GM23338 (cell line): ENCODE results near the gene UVRAG. TPM values are rescaled to one million over a fixed set of nuclear protein-coding genes. Genes with fewer than 3 reads are reported as not detected.

ENCODE experiments used
- ATAC-seq: fragments of 200-7000 bp; cut with Tn5 transposase; 3 replicates; pipeline ENCODE4 v1.9.1; 2020
- DNase-seq: peaks from one replicate; pipeline ENCODE4 v3.0.0-alpha.2; 2015; ENCODE audit warnings: low spot score
- H2AFZ ChIP-seq: fragments of 200-600 bp; sonication (generic); 2 replicates; pipeline ENCODE4 v1.8.0; 2016; ENCODE audit warnings: antibody characterized with exemption, mild to moderate bottlenecking, moderate library complexity
- H3F3A ChIP-seq: fragments of 200-600 bp; sonication (generic); replicated peaks from 2 replicates; pipeline ENCODE4 v1.8.0; 2017; ENCODE audit warnings: antibody characterized with exemption, mixed run types, low read depth
- H3K27ac ChIP-seq: fragments of 200-600 bp; sonication (generic); 2 replicates; pipeline ENCODE4 v1.6.1; 2016; ENCODE audit warnings: low read depth
- H3K27me3 ChIP-seq: fragments of 200-600 bp; sonication (generic); 2 replicates; pipeline ENCODE4 v1.8.0; 2016; ENCODE audit warnings: mild to moderate bottlenecking, mixed run types, moderate library complexity; ENCODE audit not compliant: insufficient read depth
- H3K36me3 ChIP-seq: fragments of 200-600 bp; sonication (generic); 2 replicates; pipeline ENCODE4 v1.8.0; 2016; ENCODE audit warnings: mild to moderate bottlenecking; ENCODE audit not compliant: insufficient read depth
- H3K4me1 ChIP-seq: fragments of 200-600 bp; sonication (generic); 2 replicates; pipeline ENCODE4 v1.8.0; 2016; ENCODE audit warnings: mild to moderate bottlenecking, moderate library complexity; ENCODE audit not compliant: insufficient read depth
- H3K4me2 ChIP-seq: fragments of 200-600 bp; sonication (generic); 2 replicates; pipeline ENCODE4 v1.7.1; 2017; ENCODE audit warnings: mixed run types
- H3K4me3 ChIP-seq: fragments of 200-600 bp; sonication (generic); 2 replicates; pipeline ENCODE4 v1.6.1; 2016; ENCODE audit warnings: mixed run types
- H3K79me2 ChIP-seq: fragments of 200-600 bp; sonication (generic); replicated peaks from 2 replicates; pipeline ENCODE4 v1.8.0; 2017; ENCODE audit warnings: mild to moderate bottlenecking; ENCODE audit not compliant: insufficient read depth
- H3K9me2 ChIP-seq: fragments of 200-600 bp; sonication (generic); 2 replicates; pipeline ENCODE4 v1.8.0; 2017; ENCODE audit not compliant: insufficient read depth
- H4K20me1 ChIP-seq: fragments of 200-600 bp; sonication (generic); replicated peaks from 2 replicates; pipeline ENCODE4 v1.8.0; 2017; ENCODE audit warnings: mild to moderate bottlenecking; ENCODE audit not compliant: insufficient read depth
- H3K27ac Mint-ChIP-seq: 2 replicates; pipeline ENCODE4 v1.8.0; 2020; ENCODE audit warnings: inconsistent platforms, mild to moderate bottlenecking, moderate library complexity, mixed read lengths
- H3K27me3 Mint-ChIP-seq: 3 replicates; pipeline ENCODE4 v1.8.0; 2022; ENCODE audit warnings: low read depth, mild to moderate bottlenecking, moderate library complexity, mixed read lengths, inconsistent platforms; ENCODE audit not compliant: insufficient read depth, poor library complexity
- H3K36me3 Mint-ChIP-seq: 3 replicates; pipeline ENCODE4 v1.8.0; 2021; ENCODE audit warnings: low read depth, mild to moderate bottlenecking, inconsistent platforms, moderate library complexity, mixed read lengths
- H3K4me1 Mint-ChIP-seq: 3 replicates; pipeline ENCODE4 v1.8.0; 2020; ENCODE audit warnings: mild to moderate bottlenecking, inconsistent platforms, mixed read lengths
- H3K4me3 Mint-ChIP-seq: 3 replicates; pipeline ENCODE4 v1.8.0; 2021; ENCODE audit warnings: moderate library complexity, mild to moderate bottlenecking, inconsistent platforms, mixed read lengths
- H3K9me3 Mint-ChIP-seq: 3 replicates; pipeline ENCODE4 v1.8.0; 2020; ENCODE audit warnings: moderate library complexity, mild to moderate bottlenecking, inconsistent platforms, mixed read lengths
- CREB1 ChIP-seq: fragments of 250-450 bp; sonication (Bioruptor Pico); IDR thresholded peaks from 2 replicates; pipeline ENCODE4 v1.5.0; 2020; ENCODE audit warnings: low read depth, mild to moderate bottlenecking, moderate library complexity
- JUNB ChIP-seq: IDR thresholded peaks from one replicate; pipeline ENCODE4 v1.6.1; 2016; ENCODE audit warnings: antibody characterized with exemption; ENCODE audit not compliant: unreplicated experiment
- NANOG ChIP-seq: IDR thresholded peaks from 2 replicates; pipeline ENCODE4 v1.6.1; 2016; ENCODE audit warnings: antibody characterized with exemption, borderline replicate concordance
- STAT1 ChIP-seq: IDR thresholded peaks from one replicate; pipeline ENCODE4 v1.6.1; 2016; ENCODE audit warnings: antibody characterized with exemption; ENCODE audit not compliant: unreplicated experiment
- ZNF114 ChIP-seq: fragments of 250-450 bp; sonication (Bioruptor Pico); IDR thresholded peaks from 2 replicates; pipeline ENCODE4 v1.5.0; 2020; ENCODE audit warnings: mild to moderate bottlenecking, moderate library complexity
- polyA plus RNA-seq: library from polyadenylated mRNA; unstranded; fragments of >200 nt; fragmentation: Nextera tagmentation; extraction: Ambion mirVana; gene quantifications from 2 replicates; pipeline ENCODE4 v1.2.1, GENCODE V29; 2016
- total RNA-seq: library from RNA; depleted of rRNA; stranded (reverse); fragments of >200 nt; shearing (Covaris generic); gene quantifications from 2 replicates; pipeline ENCODE4 v1.2.3, GENCODE V29; 2014
- TF ChIP-seq, protein P1 (sequence below): fragments of 250-450 bp; sonication (Bioruptor Pico); IDR thresholded peaks from 2 replicates; pipeline ENCODE4 v1.5.0; 2020; ENCODE audit warnings: mild to moderate bottlenecking, moderate library complexity
- TF ChIP-seq, protein P2 (sequence below): IDR thresholded peaks from one replicate; pipeline ENCODE4 v1.6.1; 2018; ENCODE audit warnings: antibody characterized with exemption; ENCODE audit not compliant: unreplicated experiment

Gene UVRAG
- total and polyA plus RNA-seq, 2 experiments from 2014 or later: 15.3 to 17.4 TPM

DNA sequence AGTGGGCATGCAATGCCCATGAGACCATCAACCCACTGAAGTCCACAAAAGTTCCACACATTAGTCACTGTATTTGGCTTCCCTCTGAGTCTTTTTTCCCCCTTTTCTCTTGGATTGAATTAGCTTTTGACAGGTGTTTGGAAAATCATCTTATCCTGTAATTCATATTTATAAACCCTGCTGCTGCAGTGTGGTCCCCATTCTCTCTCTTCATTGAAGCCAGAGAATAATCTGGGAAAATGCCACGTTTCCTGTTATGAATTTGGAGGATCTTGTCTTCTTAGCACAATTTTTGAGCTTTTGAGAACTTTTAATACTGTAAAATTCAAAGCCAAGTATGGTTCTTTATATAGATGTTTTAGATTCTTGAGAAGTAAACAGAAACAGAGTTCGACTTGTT, 84.8 kb downstream of the UVRAG start:
- Mint-ChIP-seq H3K9me3 (no peaks in the 10 kb centered on the region), H3K36me3 (no peaks in the 10 kb centered on the region), H3K4me3 (no peak overlapping the region), H3K27ac (no peak overlapping the region), H3K4me1 (no peaks in the 10 kb centered on the region), H3K27me3 (no peaks in the 10 kb centered on the region)
- Histone ChIP-seq H3K27me3 (no peaks in the 10 kb centered on the region), H3K36me3 (no peaks in the 10 kb centered on the region), H3K4me1 (no peaks in the 10 kb centered on the region), H3K4me2 (no peak overlapping the region), H3K4me3 (no peak overlapping the region), H4K20me1 (no peaks in the 10 kb centered on the region; the same call in 1 of the 2 replicates), H3K27ac (no peak overlapping the region), H3K9me2 (no peaks in the 10 kb centered on the region), H2AFZ (no peak overlapping the region), H3K79me2 (no peaks in the 10 kb centered on the region; the same call in 1 of the 2 replicates), H3F3A (no peaks in the 10 kb centered on the region)
- no peak for DNase-seq
- TF ChIP-seq STAT1 (no peak), NANOG (no peak), ZNF114 (CRISPR knock-in tag) (no peak), CREB1 (CRISPR knock-in tag) (no peak), JUNB (no peak)
- TF ChIP-seq, protein P1, sequence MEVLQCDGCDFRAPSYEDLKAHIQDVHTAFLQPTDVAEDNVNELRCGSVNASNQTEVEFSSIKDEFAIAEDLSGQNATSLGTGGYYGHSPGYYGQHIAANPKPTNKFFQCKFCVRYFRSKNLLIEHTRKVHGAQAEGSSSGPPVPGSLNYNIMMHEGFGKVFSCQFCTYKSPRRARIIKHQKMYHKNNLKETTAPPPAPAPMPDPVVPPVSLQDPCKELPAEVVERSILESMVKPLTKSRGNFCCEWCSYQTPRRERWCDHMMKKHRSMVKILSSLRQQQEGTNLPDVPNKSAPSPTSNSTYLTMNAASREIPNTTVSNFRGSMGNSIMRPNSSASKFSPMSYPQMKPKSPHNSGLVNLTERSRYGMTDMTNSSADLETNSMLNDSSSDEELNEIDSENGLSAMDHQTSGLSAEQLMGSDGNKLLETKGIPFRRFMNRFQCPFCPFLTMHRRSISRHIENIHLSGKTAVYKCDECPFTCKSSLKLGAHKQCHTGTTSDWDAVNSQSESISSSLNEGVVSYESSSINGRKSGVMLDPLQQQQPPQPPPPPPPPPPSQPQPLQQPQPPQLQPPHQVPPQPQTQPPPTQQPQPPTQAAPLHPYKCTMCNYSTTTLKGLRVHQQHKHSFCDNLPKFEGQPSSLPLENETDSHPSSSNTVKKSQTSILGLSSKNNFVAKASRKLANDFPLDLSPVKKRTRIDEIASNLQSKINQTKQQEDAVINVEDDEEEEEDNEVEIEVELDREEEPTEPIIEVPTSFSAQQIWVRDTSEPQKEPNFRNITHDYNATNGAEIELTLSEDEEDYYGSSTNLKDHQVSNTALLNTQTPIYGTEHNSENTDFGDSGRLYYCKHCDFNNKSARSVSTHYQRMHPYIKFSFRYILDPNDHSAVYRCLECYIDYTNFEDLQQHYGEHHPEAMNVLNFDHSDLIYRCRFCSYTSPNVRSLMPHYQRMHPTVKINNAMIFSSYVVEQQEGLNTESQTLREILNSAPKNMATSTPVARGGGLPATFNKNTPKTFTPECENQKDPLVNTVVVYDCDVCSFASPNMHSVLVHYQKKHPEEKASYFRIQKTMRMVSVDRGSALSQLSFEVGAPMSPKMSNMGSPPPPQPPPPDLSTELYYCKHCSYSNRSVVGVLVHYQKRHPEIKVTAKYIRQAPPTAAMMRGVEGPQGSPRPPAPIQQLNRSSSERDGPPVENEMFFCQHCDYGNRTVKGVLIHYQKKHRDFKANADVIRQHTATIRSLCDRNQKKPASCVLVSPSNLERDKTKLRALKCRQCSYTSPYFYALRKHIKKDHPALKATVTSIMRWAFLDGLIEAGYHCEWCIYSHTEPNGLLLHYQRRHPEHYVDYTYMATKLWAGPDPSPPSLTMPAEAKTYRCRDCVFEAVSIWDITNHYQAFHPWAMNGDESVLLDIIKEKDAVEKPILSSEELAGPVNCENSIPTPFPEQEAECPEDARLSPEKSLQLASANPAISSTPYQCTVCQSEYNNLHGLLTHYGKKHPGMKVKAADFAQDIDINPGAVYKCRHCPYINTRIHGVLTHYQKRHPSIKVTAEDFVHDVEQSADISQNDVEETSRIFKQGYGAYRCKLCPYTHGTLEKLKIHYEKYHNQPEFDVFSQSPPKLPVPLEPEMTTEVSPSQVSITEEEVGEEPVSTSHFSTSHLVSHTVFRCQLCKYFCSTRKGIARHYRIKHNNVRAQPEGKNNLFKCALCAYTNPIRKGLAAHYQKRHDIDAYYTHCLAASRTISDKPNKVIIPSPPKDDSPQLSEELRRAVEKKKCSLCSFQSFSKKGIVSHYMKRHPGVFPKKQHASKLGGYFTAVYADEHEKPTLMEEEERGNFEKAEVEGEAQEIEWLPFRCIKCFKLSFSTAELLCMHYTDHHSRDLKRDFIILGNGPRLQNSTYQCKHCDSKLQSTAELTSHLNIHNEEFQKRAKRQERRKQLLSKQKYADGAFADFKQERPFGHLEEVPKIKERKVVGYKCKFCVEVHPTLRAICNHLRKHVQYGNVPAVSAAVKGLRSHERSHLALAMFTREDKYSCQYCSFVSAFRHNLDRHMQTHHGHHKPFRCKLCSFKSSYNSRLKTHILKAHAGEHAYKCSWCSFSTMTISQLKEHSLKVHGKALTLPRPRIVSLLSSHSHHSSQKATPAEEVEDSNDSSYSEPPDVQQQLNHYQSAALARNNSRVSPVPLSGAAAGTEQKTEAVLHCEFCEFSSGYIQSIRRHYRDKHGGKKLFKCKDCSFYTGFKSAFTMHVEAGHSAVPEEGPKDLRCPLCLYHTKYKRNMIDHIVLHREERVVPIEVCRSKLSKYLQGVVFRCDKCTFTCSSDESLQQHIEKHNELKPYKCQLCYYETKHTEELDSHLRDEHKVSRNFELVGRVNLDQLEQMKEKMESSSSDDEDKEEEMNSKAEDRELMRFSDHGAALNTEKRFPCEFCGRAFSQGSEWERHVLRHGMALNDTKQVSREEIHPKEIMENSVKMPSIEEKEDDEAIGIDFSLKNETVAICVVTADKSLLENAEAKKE (CRISPR knock-in tag): no peak
- TF ChIP-seq, protein P2, sequence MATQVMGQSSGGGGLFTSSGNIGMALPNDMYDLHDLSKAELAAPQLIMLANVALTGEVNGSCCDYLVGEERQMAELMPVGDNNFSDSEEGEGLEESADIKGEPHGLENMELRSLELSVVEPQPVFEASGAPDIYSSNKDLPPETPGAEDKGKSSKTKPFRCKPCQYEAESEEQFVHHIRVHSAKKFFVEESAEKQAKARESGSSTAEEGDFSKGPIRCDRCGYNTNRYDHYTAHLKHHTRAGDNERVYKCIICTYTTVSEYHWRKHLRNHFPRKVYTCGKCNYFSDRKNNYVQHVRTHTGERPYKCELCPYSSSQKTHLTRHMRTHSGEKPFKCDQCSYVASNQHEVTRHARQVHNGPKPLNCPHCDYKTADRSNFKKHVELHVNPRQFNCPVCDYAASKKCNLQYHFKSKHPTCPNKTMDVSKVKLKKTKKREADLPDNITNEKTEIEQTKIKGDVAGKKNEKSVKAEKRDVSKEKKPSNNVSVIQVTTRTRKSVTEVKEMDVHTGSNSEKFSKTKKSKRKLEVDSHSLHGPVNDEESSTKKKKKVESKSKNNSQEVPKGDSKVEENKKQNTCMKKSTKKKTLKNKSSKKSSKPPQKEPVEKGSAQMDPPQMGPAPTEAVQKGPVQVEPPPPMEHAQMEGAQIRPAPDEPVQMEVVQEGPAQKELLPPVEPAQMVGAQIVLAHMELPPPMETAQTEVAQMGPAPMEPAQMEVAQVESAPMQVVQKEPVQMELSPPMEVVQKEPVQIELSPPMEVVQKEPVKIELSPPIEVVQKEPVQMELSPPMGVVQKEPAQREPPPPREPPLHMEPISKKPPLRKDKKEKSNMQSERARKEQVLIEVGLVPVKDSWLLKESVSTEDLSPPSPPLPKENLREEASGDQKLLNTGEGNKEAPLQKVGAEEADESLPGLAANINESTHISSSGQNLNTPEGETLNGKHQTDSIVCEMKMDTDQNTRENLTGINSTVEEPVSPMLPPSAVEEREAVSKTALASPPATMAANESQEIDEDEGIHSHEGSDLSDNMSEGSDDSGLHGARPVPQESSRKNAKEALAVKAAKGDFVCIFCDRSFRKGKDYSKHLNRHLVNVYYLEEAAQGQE: no peak
- ATAC-seq: no peak
